SK-N-SH (cell line): Measurements from ENCODE around the gene HPCA. TPM values are rescaled to one million over a fixed set of nuclear protein-coding genes. Genes with fewer than 3 reads are reported as not detected.

Experiments
- CTCF ChIA-PET: fragments of 300-600, 350-600 bp; formaldehyde crosslinking; extraction: SDS; loops from one replicate; lab custom pipeline; 2021; lab: Yijun Ruan, JAX
- POLR2A ChIA-PET: fragments of 350-600 bp; sonication (Branson Sonifier 250); formaldehyde crosslinking; extraction: SDS; loops from one replicate; lab custom pipeline; 2020; ENCODE audit warnings: antibody characterized with exemption, inconsistent platforms; lab: Yijun Ruan, JAX
- DNase-seq: peaks from one replicate; pipeline ENCODE4 v3.0.0; 2012
- H2AFZ ChIP-seq: fragments of 200-600 bp; sonication (generic); 2 replicates; pipeline ENCODE4 v1.8.1; 2016; ENCODE audit warnings: antibody characterized with exemption, mild to moderate bottlenecking, low read depth
- H3F3A ChIP-seq: fragments of 200-600 bp; sonication (generic); replicated peaks from 2 replicates; pipeline ENCODE3; 2016; ENCODE audit warnings: antibody characterized with exemption, mild to moderate bottlenecking; ENCODE audit not compliant: insufficient read depth
- H3K27ac ChIP-seq, 2 experiments: fragments of 200-500 bp in 1 of 2; fragments of 200-600 bp in 1 of 2; sonication (Bioruptor generic) in 1 of 2; sonication (generic), shearing (Covaris generic) in 1 of 2; 2 replicates each; pipeline versions ENCODE4 v1.5.1 to v1.6.1; 2014 to 2016; ENCODE audit warnings: low read depth in 2 of 2, inconsistent platforms in 1 of 2, low read length in 1 of 2, mild to moderate bottlenecking in 1 of 2, mixed read lengths in 1 of 2
- H3K27me3 ChIP-seq: fragments of 200-600 bp; sonication (generic), shearing (Covaris generic); 2 replicates; pipeline ENCODE4 v1.6.1; 2016; ENCODE audit warnings: mixed run types; ENCODE audit not compliant: insufficient read depth
- H3K36me3 ChIP-seq, 2 experiments: fragments of 200-500 bp in 1 of 2; fragments of 200-600 bp in 1 of 2; sonication (Bioruptor generic) in 1 of 2; sonication (generic) in 1 of 2; replicated peaks in 1 of 2; 2 replicates each; pipeline versions ENCODE3 to v1.5.1; 2014 to 2016; ENCODE audit warnings: low read length in 1 of 2, mild to moderate bottlenecking in 1 of 2; ENCODE audit not compliant: insufficient read depth in 2 of 2, control insufficient read depth in 1 of 2
- H3K4me1 ChIP-seq, 2 experiments: fragments of 200-500 bp in 1 of 2; fragments of 200-600 bp in 1 of 2; sonication (Bioruptor generic) in 1 of 2; sonication (generic), shearing (Covaris generic) in 1 of 2; 2 replicates each; pipeline versions ENCODE4 v1.5.1 to v1.6.1; 2014 to 2016; ENCODE audit warnings: low read depth in 1 of 2, low read length in 1 of 2, mixed run types in 1 of 2; ENCODE audit not compliant: insufficient read depth in 2 of 2, control insufficient read depth in 1 of 2
- H3K4me2 ChIP-seq: fragments of 200-600 bp; sonication (generic), shearing (Covaris generic); 2 replicates; pipeline ENCODE4 v1.6.1; 2017; ENCODE audit warnings: mixed run types
- H3K4me3 ChIP-seq, 2 experiments: fragments of 200-500 bp in 1 of 2; fragments of 200-600 bp in 1 of 2; sonication (Bioruptor generic) in 1 of 2; sonication (generic), shearing (Covaris generic) in 1 of 2; 2 replicates each; pipeline versions ENCODE4 v1.5.1 to v1.8.1; 2014 to 2016; ENCODE audit warnings: low read depth in 2 of 2, inconsistent platforms in 1 of 2, low read length in 1 of 2, mild to moderate bottlenecking in 1 of 2, mixed read lengths in 1 of 2, moderate library complexity in 1 of 2
- H3K79me2 ChIP-seq: fragments of 200-600 bp; sonication (generic); 2 replicates; pipeline ENCODE4 v1.8.1; 2017; ENCODE audit warnings: mild to moderate bottlenecking; ENCODE audit not compliant: insufficient read depth
- H3K9ac ChIP-seq: fragments of 200-600 bp; sonication (generic); 2 replicates; pipeline ENCODE4 v1.6.1; 2017; ENCODE audit warnings: mixed run types
- H3K9me2 ChIP-seq: fragments of 200-600 bp; sonication (generic); 2 replicates; pipeline ENCODE4 v1.6.1; 2017; ENCODE audit warnings: mixed run types
- H3K9me3 ChIP-seq: fragments of 200-600 bp; sonication (generic); 2 replicates; pipeline ENCODE4 v1.6.1; 2017; ENCODE audit warnings: mixed run types, mild to moderate bottlenecking, moderate library complexity
- H4K20me1 ChIP-seq: fragments of 200-600 bp; sonication (generic); 2 replicates; pipeline ENCODE4 v1.6.1; 2017; ENCODE audit warnings: mild to moderate bottlenecking, mixed run types; ENCODE audit not compliant: insufficient read depth
- IRF3 ChIP-seq: fragments of 150-350 bp; IDR thresholded peaks from 2 replicates; pipeline ENCODE4 v1.6.1; 2016; ENCODE audit warnings: mild to moderate bottlenecking, low read depth, low read length
- JUND ChIP-seq: IDR thresholded peaks from 2 replicates; pipeline ENCODE4 v1.4.0; 2012
- RCOR1 ChIP-seq: fragments of 150-350 bp; IDR thresholded peaks from 2 replicates; pipeline ENCODE4 v1.6.1; 2017; ENCODE audit warnings: antibody characterized with exemption, low read length
- REST ChIP-seq: IDR thresholded peaks from 2 replicates; pipeline ENCODE4 v1.6.1; 2012; ENCODE audit warnings: mild to moderate bottlenecking, low read depth, low read length, moderate library complexity
- SMC3 ChIP-seq: IDR thresholded peaks from 2 replicates; pipeline ENCODE4 v1.6.1; 2012; ENCODE audit warnings: low read depth, low read length, improper control_type of control experiment
- USF2 ChIP-seq: fragments of 150-350 bp; IDR thresholded peaks from 2 replicates; pipeline ENCODE4 v1.6.1; 2017; ENCODE audit warnings: antibody characterized with exemption, low read length, low read depth, borderline replicate concordance
- WGBS: methylation state at CpG from one replicate; pipeline ENCODE4 v1.1.6; 2017; ENCODE audit warnings: low lambda C conversion rate; 5-methylcytosine and 5-hydroxymethylcytosine counted together
- polyA plus RNA-seq, 3 experiments: library from polyadenylated mRNA; depleted of rRNA; stranded (reverse); fragments of >200 nt; gene quantifications; 2 replicates each; pipeline ENCODE4 v1.2.3, GENCODE V29; 2012

Gene HPCA
- polyA plus RNA-seq, 1 of the 3 experiments (the other 2 are of a cell fraction), result not detected

GRCh38 chr1:32870615-32871363 is 15.5 kb upstream of the HPCA start, which contains the start of gene FNDC5:
Gene FNDC5, minus strand, starts transcription at chr1:32870912.
- H3K4me2 ChIP-seq, result peak within 1 kb of the TSS; percentile 69

More at GRCh38 chr1:32870615-32871363, 15.5 kb upstream of the HPCA start, which contains the start of gene FNDC5:
- CTCF ChIA-PET, result interaction anchor here (0.6 to 4.3 kb wide), 17 partner anchors 11 to 351 kb away, joined by 3 to 46 read pairs (median 7); partner anchors contain the start of genes AZIN2, HPCA, S100PBP and YARS1
- Histone ChIP-seq H2AFZ (no peak within 1 kb of the TSS), H3F3A (peaks cover 8% of the 10 kb centered on the region), H3K9me2 (no peaks in the 10 kb centered on the region), H4K20me1 (no peaks in the 10 kb centered on the region), H3K27ac (no peak within 1 kb of the TSS), H3K9me3 (no peaks in the 10 kb centered on the region), H3K27me3 (no peaks in the 10 kb centered on the region), H3K4me1 (peaks cover 0 to 13% of the 10 kb centered on the region in 2 experiments; a peak in 1 of 4 replicates), H3K9ac (no peak within 1 kb of the TSS), H3K36me3 (no peaks in the 10 kb centered on the region), H3K79me2 (no peaks in the 10 kb centered on the region), H3K4me3 (peak within 1 kb of the TSS in 1 of 2 experiments; percentile 46; a peak in 3 of 4 replicates)
- 11% methylated on average over 7 of the region's 99 CpGs for WGBS
- POLR2A ChIA-PET, result no interaction called here
- peak; percentile 89 for DNase-seq
- TF ChIP-seq REST (peak; percentile 14; the same call in 1 of the 2 replicates), RCOR1 (no peak), IRF3 (no peak), SMC3 (no peak), JUND (no peak), USF2 (no peak)
